ENCODE measurements around the gene THYN1. TPM values are rescaled to one million over a fixed set of nuclear protein-coding genes. Genes with fewer than 3 reads are reported as not detected.

The THYN1 gene
- total and polyA plus RNA-seq, 2 of the 13 experiments (the other 11 are each of a cell fraction or from before 2014, with no cell fraction given) = 36.1 to 87.6 TPM

GRCh38 chr11:134253188-134253993, at the start of gene THYN1, which contains the start of gene ACAD8 (continued):
- no peak for TF ChIP-seq PBX2 (CRISPR knock-in tag; IDR thresholded peaks at IDR 0.05)
- no peak for TF ChIP-seq ZNF775 (CRISPR knock-in tag; IDR thresholded peaks at IDR 0.05; ENCODE audit: borderline replicate concordance)
- TF ChIP-seq, protein P1, sequence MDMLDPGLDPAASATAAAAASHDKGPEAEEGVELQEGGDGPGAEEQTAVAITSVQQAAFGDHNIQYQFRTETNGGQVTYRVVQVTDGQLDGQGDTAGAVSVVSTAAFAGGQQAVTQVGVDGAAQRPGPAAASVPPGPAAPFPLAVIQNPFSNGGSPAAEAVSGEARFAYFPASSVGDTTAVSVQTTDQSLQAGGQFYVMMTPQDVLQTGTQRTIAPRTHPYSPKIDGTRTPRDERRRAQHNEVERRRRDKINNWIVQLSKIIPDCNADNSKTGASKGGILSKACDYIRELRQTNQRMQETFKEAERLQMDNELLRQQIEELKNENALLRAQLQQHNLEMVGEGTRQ (IDR thresholded peaks at IDR 0.05; ENCODE audit: low read depth, low read length) = no peak
- TF ChIP-seq, protein P1 (CRISPR knock-in tag; IDR thresholded peaks at IDR 0.05; ENCODE audit: borderline replicate concordance) = no peak
- TF ChIP-seq RELA (CRISPR knock-in tag; IDR thresholded peaks at IDR 0.05) = no peak

DNA sequence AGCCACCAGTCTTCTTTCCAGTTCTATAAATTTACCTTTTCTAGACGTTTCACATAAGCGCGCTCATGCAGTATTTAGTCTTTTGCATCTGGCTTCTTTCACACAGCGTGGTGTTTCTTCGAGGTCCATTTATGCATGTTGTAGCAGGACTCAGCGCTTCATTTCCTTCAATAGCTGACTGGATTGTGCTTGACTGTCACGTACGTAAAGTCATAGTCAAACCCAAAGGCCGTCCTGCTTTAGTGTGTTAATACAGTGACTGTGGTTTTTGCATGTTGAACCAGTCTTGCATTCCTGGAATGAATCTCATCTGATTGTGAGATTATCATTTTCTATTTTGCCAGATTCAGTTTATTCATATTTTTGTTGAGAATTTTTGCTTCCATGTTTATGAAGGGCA, 41.5 kb upstream of the THYN1 start:
- H4K20me1 ChIP-seq (ENCODE audit: insufficient read depth, low read length) = no peaks in the 10 kb centered on the region
- no peak overlapping the region for H3K4me2 ChIP-seq (ENCODE audit: low read depth, low read length)
- no peaks in the 10 kb centered on the region for H3K4me1 ChIP-seq (ENCODE audit: insufficient read depth, low read length)
- no TSS peak for BruUV-seq (replicated peaks)
- intact Hi-C loops (cut with micrococcal nuclease; ENCODE audit: unreplicated experiment) (no loop called here), in situ Hi-C loops (cut with HindIII; ENCODE audit: extremely low pct_ligation_motif_present, low pct_unique_long_range_greater_than_20kb) (no loop called here)
- no peak overlapping the region for H2AFZ ChIP-seq (ENCODE audit: low read length)
- 29% methylated on average over 9 of the region's 9 CpGs for WGBS (ENCODE audit: low lambda C conversion rate)
- DNase-seq (ENCODE audit: low spot score) (no peak), FAIRE-seq (no peak), ATAC-seq (no peak)
- no peak overlapping the region for H3K9ac ChIP-seq (ENCODE audit: insufficient read depth, low read depth, low read length)
- TF ChIP-seq ZNF225 (CRISPR knock-in tag; IDR thresholded peaks at IDR 0.05) = no peak
- TF ChIP-seq RNF2 (conservative IDR thresholded peaks at IDR 0.05; ENCODE audit: low read depth) = no peak
- TF ChIP-seq ATF1 (CRISPR knock-in tag; IDR thresholded peaks at IDR 0.05) = no peak
- no peak for TF ChIP-seq CAMTA2 (CRISPR knock-in tag; IDR thresholded peaks at IDR 0.05; ENCODE audit: borderline replicate concordance)
- no peak for TF ChIP-seq PRPF4 (IDR thresholded peaks at IDR 0.05; ENCODE audit: low read depth, low read length, poor library complexity, severe bottlenecking)
- no peak for TF ChIP-seq ZNF841 (CRISPR knock-in tag; IDR thresholded peaks at IDR 0.05; ENCODE audit: borderline replicate concordance)
- no peak for TF ChIP-seq LRRFIP1 (CRISPR knock-in tag; conservative IDR thresholded peaks at IDR 0.05)
- ChIA-PET POLR2A (no interaction called here), CTCF (ENCODE audit: low intra/inter-chr PET ratio, low total read pairs) (no interaction called here)
- peaks cover 0 to 30% of the 10 kb centered on the region in 2 experiments; a peak in 2 of 5 replicates for H3K27me3 ChIP-seq (ENCODE audit: control insufficient read depth in 1 of 2, insufficient read depth in 2 of 2, low read length in 2 of 2)
- no peaks in the 10 kb centered on the region for H3K79me2 ChIP-seq (ENCODE audit: insufficient read depth, low read length)
- H3K4me3 ChIP-seq (replicated peaks in 1 of 3; ENCODE audit: insufficient read depth in 1 of 3, low read depth in 2 of 3, low read length in 3 of 3) = no peak overlapping the region
- no peaks in the 10 kb centered on the region for H3K9me3 ChIP-seq (ENCODE audit: low read length)
- no peak overlapping the region for H3K27ac ChIP-seq (ENCODE audit: extremely low read length, insufficient read depth, low read length)
- no peaks in the 10 kb centered on the region for H3K36me3 ChIP-seq (replicated peaks in 1 of 2; ENCODE audit: control insufficient read depth in 1 of 2, insufficient read depth in 2 of 2, low read length in 2 of 2)
